DND-41 (cell line): ENCODE data around the gene HLA-DQA1.
"Not testable (repeated sequence)": the region's sequence is repeated elsewhere in the genome, so short reads cannot be mapped to it uniquely, and the experiment has no call there.

Experiments
- ATAC-seq: fragments of 200-7000 bp; cut with Tn5 transposase; 3 replicates; pipeline ENCODE4 v1.9.1; 2021; ENCODE audit warnings: low read depth; ENCODE audit not compliant: insufficient read depth
- DNase-seq: peaks from one replicate; pipeline ENCODE4 v3.0.0-alpha.2; 2020
- H2AFZ ChIP-seq: 2 replicates; pipeline ENCODE4 v1.6.0; 2012; ENCODE audit warnings: low read depth, low read length
- H3K27ac ChIP-seq: 2 replicates; pipeline ENCODE4 v1.5.1; 2012; ENCODE audit warnings: low read length, inconsistent platforms
- H3K27me3 ChIP-seq: fragments of 200-600 bp; sonication (generic); 2 replicates; pipeline ENCODE4 v1.6.0; 2012; ENCODE audit warnings: low read length, mild to moderate bottlenecking, inconsistent platforms; ENCODE audit not compliant: insufficient read depth, poor library complexity
- H3K36me3 ChIP-seq: 2 replicates; pipeline ENCODE4 v1.5.1; 2012; ENCODE audit warnings: low read length, inconsistent platforms; ENCODE audit not compliant: insufficient read depth
- H3K4me1 ChIP-seq: 2 replicates; pipeline ENCODE4 v1.5.1; 2012; ENCODE audit warnings: mild to moderate bottlenecking, low read length; ENCODE audit not compliant: insufficient read depth
- H3K4me2 ChIP-seq: 2 replicates; pipeline ENCODE4 v1.6.0; 2012; ENCODE audit warnings: mild to moderate bottlenecking, moderate library complexity, low read length, inconsistent platforms; ENCODE audit not compliant: insufficient read depth
- H3K4me3 ChIP-seq, 2 experiments: fragments of 200-600 bp in 1 of 2; shearing (Covaris generic) in 1 of 2; 2 replicates each; pipeline ENCODE4 v1.5.1; 2012 to 2016; ENCODE audit warnings: inconsistent platforms in 2 of 2, low read length in 2 of 2, mild to moderate bottlenecking in 2 of 2, low read depth in 1 of 2, moderate library complexity in 1 of 2
- H3K79me2 ChIP-seq: 2 replicates; pipeline ENCODE4 v1.6.0; 2012; ENCODE audit warnings: low read length, inconsistent platforms; ENCODE audit not compliant: insufficient read depth
- H3K9ac ChIP-seq: 2 replicates; pipeline ENCODE4 v1.6.0; 2012; ENCODE audit warnings: low read depth, mild to moderate bottlenecking, inconsistent platforms, low read length, moderate library complexity
- H3K9me3 ChIP-seq: 2 replicates; pipeline ENCODE4 v1.5.1; 2012; ENCODE audit warnings: low read length, moderate library complexity, mild to moderate bottlenecking, inconsistent platforms; ENCODE audit not compliant: insufficient read depth, severe bottlenecking
- H4K20me1 ChIP-seq: 2 replicates; pipeline ENCODE4 v1.6.0; 2012; ENCODE audit warnings: low read length; ENCODE audit not compliant: insufficient read depth
- CTCF ChIP-seq: IDR thresholded peaks from 2 replicates; pipeline ENCODE4 v1.5.1; 2012; ENCODE audit warnings: borderline replicate concordance, low read length, moderate library complexity, mild to moderate bottlenecking; ENCODE audit not compliant: poor library complexity, severe bottlenecking; ENCODE audit errors: extremely low read depth
- EZH2 ChIP-seq: IDR thresholded peaks from 3 replicates; pipeline ENCODE4 v1.6.1; 2012; ENCODE audit warnings: borderline replicate concordance, low read depth, mild to moderate bottlenecking, moderate library complexity, low read length, inconsistent platforms; ENCODE audit not compliant: severe bottlenecking

Gene HLA-DQA1

GRCh38 chr6:32643904-32644303, 6.7 kb downstream of the HLA-DQA1 start:
- H4K20me1 ChIP-seq, result no peaks in the 10 kb centered on the region
- no peak for ATAC-seq
- H3K9ac ChIP-seq, result no peak overlapping the region
- no peaks in the 10 kb centered on the region for H3K79me2 ChIP-seq
- H3K4me2 ChIP-seq, result no peak overlapping the region
- H3K4me3 ChIP-seq, result no peak overlapping the region
- no peaks in the 10 kb centered on the region for H3K4me1 ChIP-seq
- H3K9me3 ChIP-seq, result no peaks in the 10 kb centered on the region
- no peaks in the 10 kb centered on the region for H3K36me3 ChIP-seq
- no peak for DNase-seq
- no peak for TF ChIP-seq EZH2
- H3K27me3 ChIP-seq, result peaks cover 13% of the 10 kb centered on the region
- H2AFZ ChIP-seq, result no peak overlapping the region
- no peak overlapping the region for H3K27ac ChIP-seq

- H3K27me3 ChIP-seq, result peaks cover 4% of the 10 kb centered on the region
- DNase-seq (no peak), ATAC-seq (no peak)
- no peak overlapping the region for H3K27ac ChIP-seq
- no peaks in the 10 kb centered on the region for H3K9me3 ChIP-seq
- H3K4me1 ChIP-seq, result no peaks in the 10 kb centered on the region
- H2AFZ ChIP-seq, result no peak overlapping the region
- no peaks in the 10 kb centered on the region for H3K36me3 ChIP-seq
- no peaks in the 10 kb centered on the region for H3K79me2 ChIP-seq
- TF ChIP-seq CTCF, result no peak
- no peak for TF ChIP-seq EZH2
- no peaks in the 10 kb centered on the region for H4K20me1 ChIP-seq
- H3K9ac ChIP-seq, result no peak overlapping the region
- no peak overlapping the region for H3K4me2 ChIP-seq
- no peak overlapping the region for H3K4me3 ChIP-seq
Measured at GRCh38 chr6:32645047-32645703, 8.0 kb downstream of the HLA-DQA1 start.

DNA sequence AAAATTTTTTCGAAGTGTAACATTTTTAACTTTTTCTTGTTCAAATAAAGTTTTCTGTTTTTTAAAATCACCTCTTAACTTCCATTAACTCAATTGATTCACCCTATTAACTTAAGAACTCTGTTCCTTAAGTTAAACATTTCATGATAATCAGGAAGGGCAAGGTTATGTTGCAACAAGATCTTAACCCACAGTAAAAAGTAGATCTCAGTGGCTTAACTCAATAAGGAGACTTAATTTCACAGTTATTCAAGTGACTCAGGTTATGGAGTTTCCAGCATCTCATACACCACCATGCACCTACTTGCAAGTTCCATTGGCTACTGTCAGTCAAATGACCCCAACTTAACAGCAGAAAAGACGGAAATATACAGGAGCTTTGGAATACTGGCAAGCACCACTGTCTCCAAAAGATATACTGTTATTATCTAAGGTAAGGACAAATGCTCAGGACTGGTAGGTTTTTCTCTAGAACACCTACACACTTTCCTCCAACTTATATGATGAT, 18.1 kb downstream of the HLA-DQA1 start:
- H3K9ac ChIP-seq, result no peak overlapping the region
- H3K4me3 ChIP-seq, result no peak overlapping the region
- no peaks in the 10 kb centered on the region for H3K27me3 ChIP-seq
- H3K79me2 ChIP-seq, result no peaks in the 10 kb centered on the region
- DNase-seq (no peak), ATAC-seq (no peak)
- H3K9me3 ChIP-seq, result peaks cover 4% of the 10 kb centered on the region
- no peaks in the 10 kb centered on the region for H4K20me1 ChIP-seq
- H3K27ac ChIP-seq, result no peak overlapping the region
- no peak overlapping the region for H3K4me2 ChIP-seq
- H3K4me1 ChIP-seq, result no peaks in the 10 kb centered on the region
- no peak overlapping the region for H2AFZ ChIP-seq
- no peaks in the 10 kb centered on the region for H3K36me3 ChIP-seq
- TF ChIP-seq CTCF (no peak), EZH2 (no peak)

GRCh38 chr6:32657329-32657728, 20.1 kb downstream of the HLA-DQA1 start:
- not testable (repeated sequence) for H3K9ac ChIP-seq, H3K4me2 ChIP-seq, H4K20me1 ChIP-seq, H3K27ac ChIP-seq, H3K4me3 ChIP-seq, DNase-seq, H2AFZ ChIP-seq, H3K27me3 ChIP-seq, ATAC-seq, H3K79me2 ChIP-seq, H3K9me3 ChIP-seq, H3K36me3 ChIP-seq, H3K4me1 ChIP-seq

DNA sequence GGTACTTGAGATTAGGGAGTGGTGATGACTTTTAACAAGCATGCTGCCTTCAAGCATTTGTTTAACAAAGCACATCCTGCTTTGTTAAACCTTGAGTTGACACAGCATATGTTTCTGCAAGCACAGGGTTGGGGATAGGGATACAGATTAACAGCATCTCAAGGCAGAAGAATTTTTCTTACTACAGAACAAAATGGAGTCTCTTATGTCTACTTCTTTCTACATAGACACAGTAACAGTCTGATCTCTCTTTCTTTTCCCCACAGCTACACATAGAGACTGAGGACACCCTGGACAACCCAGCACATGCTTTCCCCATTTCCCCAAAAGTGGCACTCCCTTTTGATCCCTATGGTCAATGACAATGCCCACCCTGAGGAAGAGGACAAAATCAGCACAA, 20.6 kb downstream of the HLA-DQA1 start:
- not testable (repeated sequence) for H3K9me3 ChIP-seq, H2AFZ ChIP-seq, DNase-seq, H3K9ac ChIP-seq, H3K79me2 ChIP-seq, ATAC-seq, H3K27ac ChIP-seq, H3K4me2 ChIP-seq, H3K36me3 ChIP-seq, H3K27me3 ChIP-seq, H3K4me3 ChIP-seq, H4K20me1 ChIP-seq, H3K4me1 ChIP-seq
